ENCODE data around the gene PAPOLA.

PAPOLA gene

DNA sequence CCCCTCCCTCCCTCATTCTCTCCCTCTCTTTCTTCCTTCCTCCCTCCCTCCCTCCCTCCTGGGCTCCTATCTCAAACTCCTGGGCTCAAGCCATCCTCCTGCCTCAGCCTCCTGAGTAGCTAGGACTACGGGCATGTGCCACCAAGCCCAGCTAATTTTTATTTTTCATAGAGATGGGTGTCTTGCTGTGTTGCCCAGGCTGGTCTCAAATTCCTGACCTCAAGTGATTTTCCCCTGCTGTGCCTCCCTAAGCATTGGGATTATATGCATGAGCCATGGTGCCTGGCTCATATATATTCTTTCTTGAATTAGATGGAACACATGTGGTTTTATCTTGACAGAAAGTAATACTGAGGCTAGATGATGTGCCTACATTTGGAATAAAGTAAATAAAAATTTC is 14.2 kb downstream of the PAPOLA start:
- DNase-seq (ENCODE audit: extremely low read depth, low read depth): no peak
- no peak overlapping the region for H3K4me3 ChIP-seq (replicated peaks; ENCODE audit: low read depth, low read length)
- TF ChIP-seq, protein P1, sequence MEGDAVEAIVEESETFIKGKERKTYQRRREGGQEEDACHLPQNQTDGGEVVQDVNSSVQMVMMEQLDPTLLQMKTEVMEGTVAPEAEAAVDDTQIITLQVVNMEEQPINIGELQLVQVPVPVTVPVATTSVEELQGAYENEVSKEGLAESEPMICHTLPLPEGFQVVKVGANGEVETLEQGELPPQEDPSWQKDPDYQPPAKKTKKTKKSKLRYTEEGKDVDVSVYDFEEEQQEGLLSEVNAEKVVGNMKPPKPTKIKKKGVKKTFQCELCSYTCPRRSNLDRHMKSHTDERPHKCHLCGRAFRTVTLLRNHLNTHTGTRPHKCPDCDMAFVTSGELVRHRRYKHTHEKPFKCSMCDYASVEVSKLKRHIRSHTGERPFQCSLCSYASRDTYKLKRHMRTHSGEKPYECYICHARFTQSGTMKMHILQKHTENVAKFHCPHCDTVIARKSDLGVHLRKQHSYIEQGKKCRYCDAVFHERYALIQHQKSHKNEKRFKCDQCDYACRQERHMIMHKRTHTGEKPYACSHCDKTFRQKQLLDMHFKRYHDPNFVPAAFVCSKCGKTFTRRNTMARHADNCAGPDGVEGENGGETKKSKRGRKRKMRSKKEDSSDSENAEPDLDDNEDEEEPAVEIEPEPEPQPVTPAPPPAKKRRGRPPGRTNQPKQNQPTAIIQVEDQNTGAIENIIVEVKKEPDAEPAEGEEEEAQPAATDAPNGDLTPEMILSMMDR (IDR thresholded peaks at IDR 0.05; ENCODE audit: low read depth, low read length, missing control alignments): no peak

DNA sequence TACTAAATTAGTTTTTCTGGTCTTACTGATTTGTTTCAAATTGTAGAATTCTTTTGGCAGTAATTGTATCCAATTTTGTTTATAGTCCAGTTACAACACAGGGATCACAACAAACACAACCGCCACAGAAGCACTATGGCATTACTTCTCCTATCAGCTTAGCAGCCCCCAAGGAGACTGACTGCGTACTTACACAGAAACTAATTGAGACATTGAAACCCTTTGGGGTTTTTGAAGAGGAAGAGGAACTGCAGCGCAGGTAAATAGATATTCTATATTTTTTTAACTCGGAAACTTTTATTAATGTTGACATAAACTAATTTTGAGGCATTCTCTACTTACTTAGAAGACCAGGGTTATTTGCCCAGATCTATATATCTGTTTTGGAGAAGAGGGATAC is 17.8 kb downstream of the PAPOLA start:
- no peak for DNase-seq (ENCODE audit: extremely low read depth, low read depth)
- TF ChIP-seq, protein P1 (IDR thresholded peaks at IDR 0.05; ENCODE audit: low read depth, low read length, missing control alignments): no peak
- H3K4me3 ChIP-seq (replicated peaks; ENCODE audit: low read depth, low read length): no peak overlapping the region

DNA sequence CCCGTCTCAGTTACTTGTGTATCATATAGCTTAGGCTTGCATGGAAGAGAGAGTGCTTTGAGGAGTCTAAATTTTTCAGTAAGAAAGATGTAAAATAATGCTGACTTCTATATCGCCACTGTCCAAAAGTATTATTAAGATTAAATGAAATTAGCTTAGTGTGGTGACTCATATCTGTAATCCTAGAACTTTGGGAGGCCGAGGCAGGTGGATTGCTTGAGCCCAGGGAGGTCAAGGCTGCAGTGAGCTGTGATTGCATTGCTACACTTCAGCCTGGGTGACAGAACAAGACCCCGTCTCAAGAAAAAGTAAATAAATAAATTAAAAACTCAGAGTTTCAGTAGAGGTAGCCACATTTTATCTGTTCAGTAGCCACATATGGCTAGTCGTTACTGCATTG is 23.3 kb downstream of the PAPOLA start:
- TF ChIP-seq, protein P1 (IDR thresholded peaks at IDR 0.05; ENCODE audit: low read depth, low read length, missing control alignments): no peak
- no peak overlapping the region for H3K4me3 ChIP-seq (replicated peaks; ENCODE audit: low read depth, low read length)
- no peak for DNase-seq (ENCODE audit: extremely low read depth, low read depth)

DNA sequence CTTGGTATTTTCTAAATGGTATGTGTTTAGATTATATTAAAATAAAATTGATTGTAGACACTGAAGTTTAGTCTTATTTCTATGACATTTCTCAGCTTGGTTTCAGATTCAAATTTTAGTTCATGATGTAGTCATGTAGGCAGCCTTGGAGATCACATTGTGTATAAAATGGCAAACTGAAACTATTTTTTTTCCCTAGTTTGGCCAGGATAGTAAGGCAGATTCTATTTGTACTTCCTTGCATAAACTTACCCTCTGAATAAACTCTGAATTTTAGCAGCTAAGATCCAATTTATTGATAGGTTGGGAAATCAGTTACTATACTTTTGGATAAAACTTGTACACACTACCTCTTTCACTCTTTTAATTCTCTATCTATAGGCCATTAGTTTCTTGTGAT is 30.4 kb downstream of the PAPOLA start:
- DNase-seq (ENCODE audit: extremely low read depth, low read depth): no peak
- no peak overlapping the region for H3K4me3 ChIP-seq (replicated peaks; ENCODE audit: low read depth, low read length)
- TF ChIP-seq, protein P1 (IDR thresholded peaks at IDR 0.05; ENCODE audit: low read depth, low read length, missing control alignments): no peak

DNA sequence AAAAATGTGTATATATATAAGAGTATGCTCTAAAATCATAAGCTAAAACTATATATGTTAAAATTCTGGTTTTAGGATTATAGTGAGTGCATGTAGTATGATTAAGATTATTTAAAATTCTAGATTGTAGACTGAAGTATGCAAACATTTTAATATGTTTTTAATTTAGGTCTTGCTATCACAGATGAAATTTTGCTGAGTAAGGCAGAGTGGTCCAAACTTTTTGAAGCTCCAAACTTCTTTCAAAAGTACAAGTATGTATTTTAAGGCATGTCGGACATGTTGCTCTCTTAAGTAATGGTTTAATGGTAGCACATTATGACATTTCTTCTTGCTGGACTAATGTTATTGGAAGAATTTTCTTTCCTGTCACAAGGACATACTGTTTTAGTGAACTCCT is 34.6 kb downstream of the PAPOLA start:
- no peak overlapping the region for H3K4me3 ChIP-seq (replicated peaks; ENCODE audit: low read depth, low read length)
- no peak for DNase-seq (ENCODE audit: extremely low read depth, low read depth)
- TF ChIP-seq, protein P1 (IDR thresholded peaks at IDR 0.05; ENCODE audit: low read depth, low read length, missing control alignments): no peak

DNA sequence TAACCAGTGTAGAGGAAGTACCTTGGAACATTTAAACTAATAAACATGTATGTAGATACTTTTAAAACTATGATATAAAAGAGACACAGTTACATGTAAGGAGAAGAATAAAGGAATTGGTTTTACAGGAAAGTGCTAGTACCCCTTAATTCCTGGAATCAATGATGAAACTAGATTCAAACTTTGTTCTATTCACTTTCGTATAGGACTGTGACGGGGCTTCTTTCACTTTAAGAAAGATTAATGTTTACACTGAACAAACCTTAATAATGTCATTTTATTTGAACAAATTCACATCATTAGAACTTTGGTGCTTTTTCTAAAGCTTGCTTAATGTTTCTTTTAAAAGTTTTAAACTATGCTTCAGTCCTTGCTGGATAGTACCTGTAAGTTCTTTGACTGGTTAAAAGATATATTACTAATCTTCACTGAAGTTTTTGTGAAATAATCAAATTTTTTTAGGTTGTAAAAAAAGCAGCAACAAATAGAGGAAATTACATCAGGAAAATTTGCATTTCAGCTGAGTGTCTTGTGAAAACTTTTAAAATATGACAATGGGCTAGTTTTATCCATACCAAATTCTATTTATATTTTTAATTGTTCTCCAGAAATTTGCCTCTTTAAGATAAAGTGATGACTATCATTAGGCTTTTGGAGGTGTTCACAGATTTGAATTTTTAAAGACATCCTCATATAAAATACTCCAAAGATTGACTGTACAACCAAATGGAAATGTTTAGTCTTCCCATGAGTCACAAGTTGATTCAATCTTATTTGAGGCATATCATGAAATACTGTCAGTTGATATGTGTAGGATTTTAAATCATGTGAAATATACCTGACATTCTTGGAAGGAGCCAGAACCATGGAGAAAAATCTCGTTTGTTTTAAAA is 36.2 kb downstream of the PAPOLA start:
- DNase-seq (ENCODE audit: extremely low read depth, low read depth): no peak
- TF ChIP-seq, protein P1 (IDR thresholded peaks at IDR 0.05; ENCODE audit: low read depth, low read length, missing control alignments): no peak
- no peak overlapping the region for H3K4me3 ChIP-seq (replicated peaks; ENCODE audit: low read depth, low read length)

DNA sequence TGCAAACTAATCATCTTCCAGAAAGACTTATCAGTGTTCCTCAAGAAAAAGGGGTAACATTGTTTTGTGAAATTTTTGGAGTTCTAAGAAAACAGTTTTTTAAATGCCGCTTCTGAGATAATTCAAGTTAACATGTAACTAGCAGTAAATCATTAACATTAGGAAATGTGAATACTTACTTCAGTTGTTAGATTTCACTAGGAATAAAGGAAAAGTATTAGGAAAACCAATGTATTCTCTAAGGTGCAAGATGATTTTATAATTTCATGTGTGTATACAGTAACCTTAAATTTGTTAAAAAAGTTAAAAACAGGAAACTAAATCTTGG is 36.8 kb downstream of the PAPOLA start:
- TF ChIP-seq, protein P1 (IDR thresholded peaks at IDR 0.05; ENCODE audit: low read depth, low read length, missing control alignments): no peak

More for the DNA sequence above, 36.8 kb downstream of the PAPOLA start:
- DNase-seq (ENCODE audit: extremely low read depth, low read depth): no peak
- H3K4me3 ChIP-seq (replicated peaks; ENCODE audit: low read depth, low read length): no peak overlapping the region
